GDM1 (cell line): ENCODE results near the gene ADI1.

Experiments used
- DNase-seq: peaks from one replicate; lab custom pipeline; 2025; lab: John Stamatoyannopoulos, UW

ADI1 gene

DNA sequence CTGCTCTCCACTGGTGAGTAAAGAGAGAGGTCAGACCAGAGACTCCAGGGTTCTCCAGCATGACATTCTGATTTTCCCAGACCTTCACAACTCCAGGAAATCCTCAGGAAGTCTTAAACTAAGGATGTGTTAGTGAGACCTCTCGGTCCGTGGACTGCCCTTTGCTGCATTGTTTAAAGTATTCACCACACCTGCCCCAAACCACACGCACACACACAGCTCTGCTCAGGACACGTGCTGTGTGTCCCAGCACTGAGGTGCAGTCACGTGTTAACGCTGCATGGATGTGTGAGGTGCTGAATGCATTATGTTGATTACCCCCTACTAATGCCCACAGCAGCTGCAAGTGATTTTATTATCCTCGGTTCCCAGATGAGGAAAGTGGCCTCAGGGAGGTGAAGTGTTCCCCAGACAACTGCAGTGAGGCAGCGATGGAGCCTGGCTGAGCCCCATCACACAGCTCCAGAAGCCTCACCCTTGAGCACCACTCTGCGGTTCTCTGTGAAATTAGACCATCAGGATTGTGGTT is 71.5 kb downstream of the ADI1 start:
- no peak for DNase-seq
